ENCODE measurements around the gene NAA80. TPM values are rescaled to one million over a fixed set of nuclear protein-coding genes. Genes with fewer than 3 reads are reported as not detected.
A peak's percentile ranks its signal among the peaks of the same experiment; 100 is the strongest.

The NAA80 gene
- total and polyA plus RNA-seq, 2 of the 8 experiments (the other 6 are each of a cell fraction or from before 2014, with no cell fraction given), result 11.3 to 16.7 TPM

DNA sequence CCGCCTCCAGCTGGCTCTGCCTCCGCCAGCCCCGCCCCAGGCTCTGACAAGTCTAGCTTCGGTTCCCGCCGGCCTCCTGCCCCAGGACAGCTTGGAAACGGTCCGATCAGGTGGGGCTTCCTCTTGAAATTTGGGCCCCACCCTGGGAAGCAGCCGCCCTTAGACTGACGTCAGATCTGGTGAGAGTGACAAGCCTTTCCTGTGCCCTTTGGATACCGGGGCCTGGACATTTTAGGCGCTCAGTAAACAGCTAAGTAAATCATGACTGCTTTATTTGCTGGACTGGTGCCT lies 378 bp upstream of the NAA80 start:
- Histone ChIP-seq H3K4me2 (ENCODE audit: insufficient read depth in 1 of 2, low read depth in 2 of 2, low read length in 2 of 2) (peak overlapping the region; percentile 67 to 76), H3K14ac (ENCODE audit: insufficient read length) (no peak overlapping the region), H3K27me3 (replicated peaks in 1 of 4; ENCODE audit: control insufficient read depth in 3 of 4, extremely low read depth in 1 of 4, insufficient read depth in 3 of 4, low read length in 3 of 4) (no peaks in the 10 kb centered on the region; a peak in 1 of 7 replicates), H4K91ac (replicated peaks; ENCODE audit: insufficient read length, low read length) (peak overlapping the region; percentile 7), H3K9me3 (ENCODE audit: insufficient read depth in 2 of 2, low read depth in 1 of 2, low read length in 1 of 2) (no peaks in the 10 kb centered on the region), H3K79me1 (ENCODE audit: low read depth, low read length) (no peaks in the 10 kb centered on the region), H4K5ac (ENCODE audit: insufficient read length, low read depth, low read length) (no peak overlapping the region), H3K79me2 (ENCODE audit: control insufficient read depth in 1 of 2, insufficient read depth in 2 of 2, low read length in 2 of 2) (no peaks in the 10 kb centered on the region), H3K36me3 (ENCODE audit: control insufficient read depth in 2 of 4, insufficient read depth in 4 of 4, low read length in 3 of 4) (no peaks in the 10 kb centered on the region), H3K4ac (replicated peaks; ENCODE audit: insufficient read length, low read depth, low read length) (no peak overlapping the region), H3K56ac (replicated peaks; ENCODE audit: insufficient read length, low read depth, low read length) (no peak overlapping the region), H2BK120ac (replicated peaks; ENCODE audit: low read depth, low read length) (no peak overlapping the region), H2BK20ac (ENCODE audit: low read length) (no peak overlapping the region), H3K23me2 (ENCODE audit: low read depth, low read length) (peaks cover 5% of the 10 kb centered on the region; the same call in 1 of the 2 replicates), H2BK15ac (ENCODE audit: low read length) (no peak overlapping the region), H3K18ac (ENCODE audit: extremely low read depth, low read length) (peak overlapping the region; percentile 27; the same call in 1 of the 2 replicates), H2BK12ac (ENCODE audit: low read depth, low read length) (peak overlapping the region; percentile 35; the same call in 1 of the 2 replicates), H3K4me1 (replicated peaks in 1 of 4; ENCODE audit: control insufficient read depth in 3 of 4, insufficient read depth in 4 of 4, low read length in 3 of 4) (peaks cover 0 to 26% (median 12%) of the 10 kb centered on the region in 4 experiments; a peak in 6 of 7 replicates), H4K20me1 (replicated peaks in 1 of 2; ENCODE audit: control insufficient read depth in 1 of 2, insufficient read depth in 2 of 2, low read length in 2 of 2) (peaks cover 0 to 2% of the 10 kb centered on the region in 2 experiments), H3K9ac (replicated peaks in 1 of 4; ENCODE audit: extremely low read depth in 1 of 4, low read depth in 3 of 4, low read length in 3 of 4) (peak overlapping the region in 2 of 4 experiments; percentile 31 to 45; a peak in 2 of 7 replicates), H2BK5ac (ENCODE audit: low read depth, low read length) (no peak overlapping the region), H3K27ac (ENCODE audit: low read depth, low read length) (0 out of 2 replicates have a peak overlapping the region, but pooled peaks have one; percentile 22), H3K23ac (ENCODE audit: insufficient read length) (no peak overlapping the region), H2AK5ac (ENCODE audit: low read depth, low read length) (no peak overlapping the region), H4K8ac (ENCODE audit: extremely low read depth, insufficient read depth, low read length) (no peak overlapping the region), H2AFZ (ENCODE audit: low read length) (no peak overlapping the region), H3K4me3 (ENCODE audit: extremely low read depth in 1 of 4, insufficient read depth in 2 of 4, low read depth in 3 of 4, low read length in 4 of 4) (peak overlapping the region in 3 of 4 experiments; percentile 14 to 52 (median 17); a peak in 5 of 8 replicates)
- CTCF ChIA-PET (ENCODE audit: partially characterized antibody), result interaction anchor here (1.1 to 1.7 kb wide), 12 partner anchors 16 to 1090 kb away, joined by 3 to 7 read pairs (median 3); partner anchors contain the start of gene TUSC2
- POLR2A ChIA-PET (ENCODE audit: partially characterized antibody), result interaction anchor here (1.1 to 11.3 kb wide), 7 partner anchors 10 to 61 kb away, joined by 3 to 149 read pairs (median 3); partner anchors contain the start of genes HYAL2 and SEMA3B
- 7% methylated on average over 12 of the region's 12 CpGs; no CpG with 5 or more reads in 1 of the 2 experiments for WGBS, 2 experiments (ENCODE audit: extremely low coverage in 1 of 2, insufficient coverage in 1 of 2, insufficient read length in 1 of 2, insufficient replicate concordance in 2 of 2, low coverage in 1 of 2, low lambda C conversion rate in 2 of 2, missing lambda C conversion rate in 1 of 2)
- DNase-seq (ENCODE audit: low read depth in 1 of 2, low spot score in 2 of 2) (no peak), FAIRE-seq (no peak)
- peak; percentile 14; the same call in 1 of the 2 replicates for TF ChIP-seq TAF1 (IDR thresholded peaks at IDR 0.05; ENCODE audit: low read depth, low read length)

All from H1 (cell line).